Astrocyte (in vitro differentiated cells and primary cell): ENCODE results near the gene VAV2. TPM values are rescaled to one million over a fixed set of nuclear protein-coding genes. Genes with fewer than 3 reads are reported as not detected.

Experiments
- DNase-seq: peaks from one replicate; pipeline ENCODE4 v3.0.0-alpha.2; 2010; ENCODE audit warnings: low read depth
- FAIRE-seq: peaks from 2 replicates; lab custom pipeline; 2011; peaks lifted over from hg19 to GRCh38; lab: Jason Lieb, UNC
- H2AFZ ChIP-seq: 2 replicates; pipeline ENCODE4 v1.6.0; 2012; ENCODE audit warnings: low read depth, low read length, inconsistent platforms
- H3K27ac ChIP-seq: 2 replicates; pipeline ENCODE4 v1.5.1; 2011; ENCODE audit warnings: low read depth, low read length, inconsistent platforms
- H3K27me3 ChIP-seq: 2 replicates; pipeline ENCODE4 v1.6.0; 2011; ENCODE audit warnings: low read length, inconsistent platforms; ENCODE audit not compliant: insufficient read depth
- H3K36me3 ChIP-seq: 2 replicates; pipeline ENCODE4 v1.5.1; 2011; ENCODE audit warnings: low read length, inconsistent platforms; ENCODE audit not compliant: insufficient read depth
- H3K4me1 ChIP-seq: 2 replicates; pipeline ENCODE4 v1.5.1; 2011; ENCODE audit warnings: low read length, inconsistent platforms; ENCODE audit not compliant: insufficient read depth
- H3K4me2 ChIP-seq: 2 replicates; pipeline ENCODE4 v1.6.0; 2012; ENCODE audit warnings: low read length, inconsistent platforms
- H3K4me3 ChIP-seq: 2 replicates; pipeline ENCODE4 v1.5.1; 2011; ENCODE audit warnings: low read depth, mild to moderate bottlenecking, low read length, inconsistent platforms; ENCODE audit not compliant: insufficient read depth
- H3K79me2 ChIP-seq: 2 replicates; pipeline ENCODE4 v1.6.0; 2012; ENCODE audit warnings: mild to moderate bottlenecking, low read length, inconsistent platforms; ENCODE audit not compliant: insufficient read depth
- H3K9ac ChIP-seq: 2 replicates; pipeline ENCODE4 v1.6.0; 2012; ENCODE audit warnings: mild to moderate bottlenecking, low read length, inconsistent platforms
- H3K9me3 ChIP-seq: 2 replicates; pipeline ENCODE4 v1.5.1; 2012; ENCODE audit warnings: low read depth, mild to moderate bottlenecking, low read length, inconsistent platforms; ENCODE audit not compliant: insufficient read depth
- H4K20me1 ChIP-seq: 2 replicates; pipeline ENCODE4 v1.6.0; 2012; ENCODE audit warnings: low read length, inconsistent platforms; ENCODE audit not compliant: insufficient read depth
- H3K27ac Mint-ChIP-seq: one replicate; pipeline ENCODE4 v1.8.0; 2021; ENCODE audit warnings: mild to moderate bottlenecking, mixed read lengths; ENCODE audit not compliant: unreplicated experiment
- H3K27me3 Mint-ChIP-seq: one replicate; pipeline ENCODE4 v1.8.0; 2021; ENCODE audit warnings: low read depth, mixed read lengths; ENCODE audit not compliant: unreplicated experiment
- H3K36me3 Mint-ChIP-seq: one replicate; pipeline ENCODE4 v1.8.0; 2021; ENCODE audit warnings: low read depth, mixed read lengths; ENCODE audit not compliant: unreplicated experiment
- H3K4me1 Mint-ChIP-seq: one replicate; pipeline ENCODE4 v1.8.0; 2021; ENCODE audit warnings: low read depth, mixed read lengths; ENCODE audit not compliant: unreplicated experiment
- H3K4me3 Mint-ChIP-seq: one replicate; pipeline ENCODE4 v1.8.0; 2021; ENCODE audit warnings: mild to moderate bottlenecking, moderate library complexity, mixed read lengths; ENCODE audit not compliant: unreplicated experiment
- H3K9me3 Mint-ChIP-seq: one replicate; pipeline ENCODE4 v1.8.0; 2021; ENCODE audit warnings: mild to moderate bottlenecking, mixed read lengths; ENCODE audit not compliant: unreplicated experiment
- EZH2 ChIP-seq: IDR thresholded peaks from 2 replicates; pipeline ENCODE4 v1.6.1; 2012; ENCODE audit warnings: mild to moderate bottlenecking, low read length, inconsistent platforms; ENCODE audit not compliant: insufficient read depth
- total RNA-seq: library from RNA; stranded (reverse); gene quantifications from 2 replicates; pipeline ENCODE4 v1.2.1, GENCODE V29; 2021
- TF ChIP-seq, protein P1 (sequence below): IDR thresholded peaks from 2 replicates; pipeline ENCODE4 v1.5.1; 2011; ENCODE audit warnings: low read depth, mild to moderate bottlenecking, inconsistent platforms, low read length, moderate library complexity; ENCODE audit not compliant: insufficient read depth

VAV2 gene
- total RNA-seq, 1 donor from 2014 or later = 36.5 TPM

GRCh38 chr9:133713150-133713959 lies 278.8 kb downstream of the VAV2 start:
- TF ChIP-seq, protein P1, sequence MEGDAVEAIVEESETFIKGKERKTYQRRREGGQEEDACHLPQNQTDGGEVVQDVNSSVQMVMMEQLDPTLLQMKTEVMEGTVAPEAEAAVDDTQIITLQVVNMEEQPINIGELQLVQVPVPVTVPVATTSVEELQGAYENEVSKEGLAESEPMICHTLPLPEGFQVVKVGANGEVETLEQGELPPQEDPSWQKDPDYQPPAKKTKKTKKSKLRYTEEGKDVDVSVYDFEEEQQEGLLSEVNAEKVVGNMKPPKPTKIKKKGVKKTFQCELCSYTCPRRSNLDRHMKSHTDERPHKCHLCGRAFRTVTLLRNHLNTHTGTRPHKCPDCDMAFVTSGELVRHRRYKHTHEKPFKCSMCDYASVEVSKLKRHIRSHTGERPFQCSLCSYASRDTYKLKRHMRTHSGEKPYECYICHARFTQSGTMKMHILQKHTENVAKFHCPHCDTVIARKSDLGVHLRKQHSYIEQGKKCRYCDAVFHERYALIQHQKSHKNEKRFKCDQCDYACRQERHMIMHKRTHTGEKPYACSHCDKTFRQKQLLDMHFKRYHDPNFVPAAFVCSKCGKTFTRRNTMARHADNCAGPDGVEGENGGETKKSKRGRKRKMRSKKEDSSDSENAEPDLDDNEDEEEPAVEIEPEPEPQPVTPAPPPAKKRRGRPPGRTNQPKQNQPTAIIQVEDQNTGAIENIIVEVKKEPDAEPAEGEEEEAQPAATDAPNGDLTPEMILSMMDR = no peak
- TF ChIP-seq EZH2 = no peak
- Histone ChIP-seq H3K4me2 (no peak overlapping the region), H3K79me2 (no peaks in the 10 kb centered on the region), H2AFZ (no peak overlapping the region), H3K27me3 (no peaks in the 10 kb centered on the region), H3K4me1 (peaks cover 48% of the 10 kb centered on the region), H3K27ac (no peak overlapping the region), H4K20me1 (no peaks in the 10 kb centered on the region), H3K9ac (no peak overlapping the region), H3K36me3 (no peaks in the 10 kb centered on the region), H3K4me3 (no peak overlapping the region), H3K9me3 (no peaks in the 10 kb centered on the region)
- Mint-ChIP-seq H3K4me1 (peaks cover 32% of the 10 kb centered on the region), H3K36me3 (no peaks in the 10 kb centered on the region), H3K27me3 (peaks cover 9% of the 10 kb centered on the region), H3K4me3 (no peak overlapping the region), H3K9me3 (no peaks in the 10 kb centered on the region), H3K27ac (peak overlapping the region; percentile 7)
- DNase-seq = no peak
- FAIRE-seq = no peak

DNA sequence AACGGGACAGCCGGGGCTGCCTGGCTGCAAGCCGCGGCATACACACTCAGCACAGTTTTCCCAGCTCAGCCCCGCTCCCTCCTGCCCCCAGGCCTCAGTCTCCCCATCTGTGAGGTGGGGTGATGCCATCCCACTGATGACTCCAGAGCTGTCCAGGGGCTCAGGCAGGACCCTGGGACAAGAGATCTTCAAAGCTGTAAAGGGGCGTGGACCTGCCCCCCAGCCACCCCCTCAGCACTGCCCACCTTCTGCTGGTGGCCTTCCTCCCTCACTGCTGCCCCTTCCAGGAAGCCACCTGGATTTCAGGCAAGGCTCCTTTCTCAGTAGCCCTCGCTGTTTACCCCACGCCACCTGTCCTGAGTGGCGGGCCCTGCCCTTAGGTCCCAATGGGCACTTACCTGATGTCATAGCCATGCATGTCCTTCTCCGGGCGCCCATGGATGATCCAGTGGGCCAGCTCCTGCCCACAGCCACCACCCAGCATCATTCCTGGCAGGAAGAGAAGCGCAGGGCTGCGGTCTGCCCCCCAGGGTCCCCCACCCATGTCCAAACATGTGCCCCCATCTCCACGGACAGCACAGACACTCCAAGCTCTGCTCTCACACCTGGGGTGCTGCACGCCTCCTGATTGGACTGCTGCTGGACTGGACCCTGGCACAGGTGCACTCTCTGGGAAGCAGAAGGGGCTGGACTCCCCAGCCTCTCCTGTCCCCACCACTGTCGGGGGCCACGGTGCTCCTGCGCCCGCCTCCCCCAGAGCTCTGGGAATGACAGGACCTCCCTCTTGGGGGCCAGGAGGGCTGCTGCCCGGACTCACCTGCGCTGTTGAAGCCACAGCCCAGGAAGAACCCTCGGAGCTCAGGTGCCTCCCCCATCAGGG lies 279.7 kb downstream of the VAV2 start:
- peak overlapping the region; percentile 94 for H3K27ac ChIP-seq

More for the DNA sequence above, 279.7 kb downstream of the VAV2 start:
- DNase-seq (no peak), FAIRE-seq (no peak)
- no peak overlapping the region for H3K4me3 ChIP-seq
- no peaks in the 10 kb centered on the region for H3K27me3 ChIP-seq
- no peaks in the 10 kb centered on the region for H3K36me3 Mint-ChIP-seq
- H3K9ac ChIP-seq = peak overlapping the region; percentile 72
- H3K27ac Mint-ChIP-seq = no peak overlapping the region
- H3K9me3 Mint-ChIP-seq = no peaks in the 10 kb centered on the region
- H4K20me1 ChIP-seq = no peaks in the 10 kb centered on the region
- no peak overlapping the region for H3K4me3 Mint-ChIP-seq
- H3K27me3 Mint-ChIP-seq = peaks cover 8% of the 10 kb centered on the region
- peak overlapping the region; percentile 74 for H3K4me2 ChIP-seq
- peaks cover 49% of the 10 kb centered on the region for H3K4me1 ChIP-seq
- H3K9me3 ChIP-seq = no peaks in the 10 kb centered on the region
- H3K4me1 Mint-ChIP-seq = peaks cover 32% of the 10 kb centered on the region
- H3K79me2 ChIP-seq = no peaks in the 10 kb centered on the region
- H2AFZ ChIP-seq = no peak overlapping the region
- H3K36me3 ChIP-seq = no peaks in the 10 kb centered on the region
- TF ChIP-seq EZH2 = no peak
- TF ChIP-seq, protein P1 = no peak

Other genes with a start within 250 kb of the VAV2 start
- gene BRD3OS, start 33.2 kb upstream of the VAV2 start, total RNA-seq = 20.2 and 21.7 TPM in 2 replicates
- gene BRD3, start 75.7 kb upstream of the VAV2 start, total RNA-seq = 39.6 and 46.7 TPM in 2 replicates
- gene WDR5, start 143.8 kb upstream of the VAV2 start, total RNA-seq = 26.2 and 28.1 TPM in 2 replicates
- gene RNU6ATAC, start 172.2 kb upstream of the VAV2 start, total RNA-seq = 31.8 and 59.4 TPM in 2 replicates